Bronchial epithelial cell (primary cell): ENCODE data around the gene LAX1. TPM values are rescaled to one million over a fixed set of nuclear protein-coding genes. Genes with fewer than 3 reads are reported as not detected.

ENCODE experiments used
- DNase-seq: peaks from one replicate; pipeline ENCODE4 v3.0.0-alpha.2; 2010; ENCODE audit warnings: low read depth
- FAIRE-seq: peaks from 2 replicates; lab custom pipeline; 2011; peaks lifted over from hg19 to GRCh38; lab: Jason Lieb, UNC
- H3K27me3 ChIP-seq: 2 replicates; pipeline ENCODE4 v1.5.1; 2011; ENCODE audit warnings: low read length; ENCODE audit not compliant: control insufficient read depth, insufficient read depth
- H3K36me3 ChIP-seq: 2 replicates; pipeline ENCODE4 v1.5.1; 2011; ENCODE audit warnings: low read length; ENCODE audit not compliant: control insufficient read depth, insufficient read depth
- H3K4me3 ChIP-seq: 2 replicates; pipeline ENCODE4 v1.5.1; 2011; ENCODE audit warnings: mild to moderate bottlenecking, low read depth, low read length, control low read depth
- CTCF ChIP-seq: IDR thresholded peaks from 2 replicates; pipeline ENCODE4 v1.5.1; 2011; ENCODE audit warnings: mild to moderate bottlenecking, moderate library complexity, low read length, control low read depth, inconsistent platforms; ENCODE audit not compliant: insufficient read depth, severe bottlenecking
- total RNA-seq: library from RNA; depleted of rRNA; stranded (reverse); fragments of >200 nt; gene quantifications from 2 replicates; pipeline ENCODE4 v1.2.1, GENCODE V29; 2014

Gene LAX1
- total RNA-seq, 1 donor from 2014 or later: not detected

GRCh38 chr1:203772836-203773235 is 7.9 kb downstream of the LAX1 start:
- no peak for TF ChIP-seq CTCF
- Histone ChIP-seq H3K4me3 (no peak overlapping the region), H3K27me3 (no peaks in the 10 kb centered on the region), H3K36me3 (no peaks in the 10 kb centered on the region)
- no peak for FAIRE-seq
- no peak for DNase-seq

DNA sequence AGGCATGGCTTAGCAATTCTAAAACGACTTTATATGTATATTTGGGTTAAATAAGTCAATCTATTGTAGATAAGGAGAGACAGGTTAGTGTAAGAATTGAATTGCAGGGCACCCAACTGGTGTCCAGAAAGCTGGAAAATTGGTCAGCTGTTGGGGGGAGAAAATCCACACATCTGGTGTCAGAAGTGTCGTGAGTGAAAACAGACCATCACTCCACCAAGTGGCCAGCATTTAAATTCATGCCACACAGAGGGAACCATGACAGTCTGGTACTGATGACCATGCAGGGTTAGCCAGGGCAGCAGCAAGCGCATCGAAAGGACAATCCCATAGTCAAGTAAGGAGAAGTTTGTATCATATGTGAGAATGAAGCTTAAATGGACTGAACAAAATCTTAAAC is 11.7 kb downstream of the LAX1 start:
- H3K27me3 ChIP-seq: no peaks in the 10 kb centered on the region
- no peaks in the 10 kb centered on the region for H3K36me3 ChIP-seq
- peak; percentile 32 for TF ChIP-seq CTCF
- peak; percentile 25 for DNase-seq
- no peak for FAIRE-seq
- H3K4me3 ChIP-seq: no peak overlapping the region

DNA sequence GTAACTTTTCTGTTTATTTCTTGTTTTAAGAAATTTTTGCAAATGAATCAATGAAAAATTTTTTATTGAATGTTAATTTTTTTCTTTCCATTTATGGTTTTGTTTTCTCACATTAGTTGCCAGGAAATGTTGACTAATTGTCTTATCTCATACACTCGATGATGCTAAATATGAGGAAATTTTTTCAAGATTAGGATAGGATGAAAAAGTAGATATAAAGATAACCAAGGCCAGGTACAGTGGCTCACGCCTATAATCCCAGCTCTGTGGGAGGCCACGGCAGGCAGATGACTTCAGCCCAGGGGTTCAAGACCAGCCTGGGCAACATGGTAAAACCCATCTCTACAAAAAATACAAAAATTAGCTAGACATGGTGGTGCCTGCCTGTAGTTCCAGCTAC is 12.6 kb downstream of the LAX1 start:
- TF ChIP-seq CTCF: no peak
- Histone ChIP-seq H3K4me3 (no peak overlapping the region), H3K36me3 (no peaks in the 10 kb centered on the region), H3K27me3 (no peaks in the 10 kb centered on the region)
- no peak for FAIRE-seq
- peak; percentile 21 for DNase-seq

- H3K36me3 ChIP-seq: no peaks in the 10 kb centered on the region
- H3K4me3 ChIP-seq: no peak overlapping the region
- no peaks in the 10 kb centered on the region for H3K27me3 ChIP-seq
- TF ChIP-seq CTCF: no peak
- DNase-seq (no peak), FAIRE-seq (no peak)
These were observed 13.2 kb downstream of the LAX1 start for GRCh38 chr1:203778146-203778545.

GRCh38 chr1:203778789-203779188 is 13.8 kb downstream of the LAX1 start:
- no peak for DNase-seq
- FAIRE-seq: no peak
- no peak overlapping the region for H3K4me3 ChIP-seq
- no peak for TF ChIP-seq CTCF
- no peaks in the 10 kb centered on the region for H3K27me3 ChIP-seq
- H3K36me3 ChIP-seq: no peaks in the 10 kb centered on the region

DNA sequence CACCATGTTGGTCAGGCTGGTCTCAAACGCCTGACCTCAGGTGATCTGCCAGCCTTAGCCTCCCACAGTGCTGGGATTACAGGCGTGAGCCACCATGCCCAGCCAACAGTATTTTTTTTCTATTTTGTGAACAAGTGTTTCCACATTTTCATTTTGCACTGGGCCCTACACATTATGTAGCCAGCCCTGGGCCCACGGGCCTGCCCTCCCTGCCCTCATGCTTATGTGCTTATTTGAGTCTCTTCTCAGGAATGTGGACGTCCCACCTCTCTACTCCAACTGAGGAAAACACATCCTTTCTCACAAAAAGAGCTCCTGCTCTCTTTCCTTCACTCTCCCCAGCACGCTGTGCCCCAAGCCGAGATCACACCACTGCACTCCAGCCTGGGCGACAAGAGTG is 17.0 kb downstream of the LAX1 start:
- Histone ChIP-seq H3K36me3 (no peaks in the 10 kb centered on the region), H3K4me3 (no peak overlapping the region), H3K27me3 (no peaks in the 10 kb centered on the region)
- FAIRE-seq: no peak
- no peak for TF ChIP-seq CTCF
- DNase-seq: no peak
